Natural killer cell (primary cell): ENCODE measurements around the gene HLA-DMA. TPM values are rescaled to one million over a fixed set of nuclear protein-coding genes. Genes with fewer than 3 reads are reported as not detected.

Experiments
- ATAC-seq, 3 donors: fragments of 150-1000 bp in 2 of 3; fragments of 200-7000 bp in 1 of 3; cut with Tn5 transposase; 1 replicate in 1 of 3; 2 replicates in 2 of 3; pipeline ENCODE4 v1.10.0; 2021; ENCODE audit warnings: mild to moderate bottlenecking in 2 of 3, moderate library complexity in 2 of 3
- DNase-seq, 2 donors: peaks; one replicate each; pipeline versions ENCODE4 v3.0.0 to v3.0.0-alpha.2; 2013 to 2021; ENCODE audit warnings: mixed read lengths in 1 of 2
- H3K27ac ChIP-seq: one replicate; pipeline ENCODE4 v1.5.1; 2013; ENCODE audit warnings: mild to moderate bottlenecking, low read length
- H3K27me3 ChIP-seq: one replicate; pipeline ENCODE4 v1.6.1; 2013; ENCODE audit warnings: low read length; ENCODE audit not compliant: control insufficient read depth, insufficient read depth
- H3K36me3 ChIP-seq: one replicate; pipeline ENCODE4 v1.6.1; 2013; ENCODE audit warnings: low read length; ENCODE audit not compliant: control insufficient read depth, insufficient read depth
- H3K4me1 ChIP-seq: one replicate; pipeline ENCODE4 v1.6.1; 2013; ENCODE audit warnings: low read length; ENCODE audit not compliant: control insufficient read depth, insufficient read depth
- H3K4me3 ChIP-seq: one replicate; pipeline ENCODE4 v1.5.1; 2013; ENCODE audit warnings: low read length
- H3K9me3 ChIP-seq: one replicate; pipeline ENCODE4 v1.6.1; 2013; ENCODE audit warnings: low read length; ENCODE audit not compliant: control insufficient read depth, insufficient read depth
- H3K27ac Mint-ChIP-seq, 2 donors: one replicate each; pipeline ENCODE4 v1.8.0; 2022; ENCODE audit warnings: mild to moderate bottlenecking in 2 of 2, mixed read lengths in 2 of 2, moderate library complexity in 1 of 2
- H3K27me3 Mint-ChIP-seq, 2 donors: one replicate each; pipeline ENCODE4 v1.8.0; 2022; ENCODE audit warnings: low read depth in 2 of 2, mixed read lengths in 2 of 2
- H3K36me3 Mint-ChIP-seq: one replicate; pipeline ENCODE4 v1.8.0; 2022; ENCODE audit warnings: mixed read lengths
- H3K4me1 Mint-ChIP-seq, 2 donors: one replicate each; pipeline ENCODE4 v1.8.0; 2022; ENCODE audit warnings: mixed read lengths in 2 of 2
- H3K4me3 Mint-ChIP-seq: one replicate; pipeline ENCODE4 v1.8.0; 2022; ENCODE audit warnings: mild to moderate bottlenecking, moderate library complexity, mixed read lengths
- H3K9me3 Mint-ChIP-seq, 2 donors: one replicate each; pipeline ENCODE4 v1.8.0; 2022; ENCODE audit warnings: mixed read lengths in 2 of 2
- CTCF ChIP-seq: fragments of 200-600 bp; IDR thresholded peaks from one replicate; pipeline ENCODE4 v1.8.0; 2022; ENCODE audit warnings: antibody characterized with exemption
- WGBS: methylation state at CpG from one replicate; pipeline ENCODE4 v1.1.7; 2013; ENCODE audit warnings: missing lambda C conversion rate; ENCODE audit not compliant: insufficient coverage; 5-methylcytosine and 5-hydroxymethylcytosine counted together
- intact Hi-C: fragments of 100-400 bp; cut with micrococcal nuclease; formaldehyde crosslinking; loops from one replicate; pipeline ENCODE4 v1.14.2; 2022
- total RNA-seq, 4 donors: library from RNA; stranded (reverse); fragments of 120-200 nt in 1 of 4; gene quantifications; one replicate each; pipeline versions ENCODE4 v1.2.3 to v1.2.4, GENCODE V29; 2013 to 2022

Gene HLA-DMA
- total RNA-seq, 3 donors from 2014 or later (not counting 1 experiment from before 2014, with no cell fraction given): 39.2 to 57.5 (median 48.1) TPM

- H3K27ac Mint-ChIP-seq: no peak overlapping the region
- Histone ChIP-seq H3K4me3 (no peak overlapping the region), H3K9me3 (no peaks in the 10 kb centered on the region), H3K27ac (no peak overlapping the region), H3K4me1 (peaks cover 15% of the 10 kb centered on the region), H3K27me3 (no peaks in the 10 kb centered on the region), H3K36me3 (peaks cover 34% of the 10 kb centered on the region)
- WGBS: no CpG with 5 or more reads among the region's 3 CpGs
- no peaks in the 10 kb centered on the region for H3K9me3 Mint-ChIP-seq
- DNase-seq: peak; percentile 64 to 89
- intact Hi-C loops: loop anchor here (1.0 to 2.0 kb wide), 2 partner anchors 19 to 52 kb away; partner anchors contain the start of gene HLA-DMA
- peak; percentile 68 for TF ChIP-seq CTCF
- peak; percentile 65 to 80 (median 80) for ATAC-seq
- no peak overlapping the region for H3K4me3 Mint-ChIP-seq
- H3K36me3 Mint-ChIP-seq: no peaks in the 10 kb centered on the region
- no peaks in the 10 kb centered on the region for H3K27me3 Mint-ChIP-seq
- no peaks in the 10 kb centered on the region for H3K4me1 Mint-ChIP-seq
Measured at GRCh38 chr6:32933661-32934085, 19.2 kb downstream of the HLA-DMA start.

GRCh38 chr6:32932132-32932868, 20.6 kb downstream of the HLA-DMA start:
- DNase-seq (no peak), ATAC-seq (no peak)
- Mint-ChIP-seq H3K27me3 (no peaks in the 10 kb centered on the region), H3K27ac (no peak overlapping the region), H3K4me1 (no peaks in the 10 kb centered on the region), H3K36me3 (no peaks in the 10 kb centered on the region), H3K4me3 (no peak overlapping the region), H3K9me3 (no peaks in the 10 kb centered on the region)
- TF ChIP-seq CTCF: no peak
- H3K4me3 ChIP-seq: no peak overlapping the region
- H3K9me3 ChIP-seq: no peaks in the 10 kb centered on the region
- H3K4me1 ChIP-seq: peaks cover 7% of the 10 kb centered on the region
- no peak overlapping the region for H3K27ac ChIP-seq
- H3K36me3 ChIP-seq: peaks cover 21% of the 10 kb centered on the region
- intact Hi-C loops: loop anchor here (2.0 kb wide), 1 partner anchor 21 kb away; the partner anchor contains the start of gene HLA-DMA
- H3K27me3 ChIP-seq: no peaks in the 10 kb centered on the region
- WGBS: 97% methylated on average over 7 of the region's 7 CpGs

- no peaks in the 10 kb centered on the region for H3K4me1 Mint-ChIP-seq
- Histone ChIP-seq H3K4me3 (no peak overlapping the region), H3K27me3 (no peaks in the 10 kb centered on the region), H3K36me3 (peaks cover 13% of the 10 kb centered on the region), H3K9me3 (no peaks in the 10 kb centered on the region), H3K27ac (no peak overlapping the region), H3K4me1 (peaks cover 3% of the 10 kb centered on the region)
- H3K9me3 Mint-ChIP-seq: no peaks in the 10 kb centered on the region
- H3K4me3 Mint-ChIP-seq: no peak overlapping the region
- no peaks in the 10 kb centered on the region for H3K36me3 Mint-ChIP-seq
- no peak for TF ChIP-seq CTCF
- ATAC-seq (no peak), DNase-seq (no peak)
- H3K27me3 Mint-ChIP-seq: peaks cover 0 to 2% of the 10 kb centered on the region in 2 donors
- WGBS: 0% methylated on average over 1 of the region's 1 CpG
- intact Hi-C loops: no loop called here
- no peak overlapping the region for H3K27ac Mint-ChIP-seq
Measured at GRCh38 chr6:32931211-32931610, 21.7 kb downstream of the HLA-DMA start.
